H1 (cell line): ENCODE measurements around the gene NEB. TPM values are rescaled to one million over a fixed set of nuclear protein-coding genes. Genes with fewer than 3 reads are reported as not detected.

Experiments used
- CTCF ChIA-PET: fragments of 300-600 bp; sonication (Branson Sonifier 250); formaldehyde crosslinking; loops from one replicate; lab custom pipeline; 2021; ENCODE audit not compliant: partially characterized antibody; lab: Charles Lee
- POLR2A ChIA-PET: fragments of 300-600 bp; sonication (Branson Sonifier 250); formaldehyde crosslinking; loops from one replicate; lab custom pipeline; 2021; ENCODE audit warnings: inconsistent platforms; ENCODE audit not compliant: partially characterized antibody; lab: Charles Lee
- DNase-seq, 2 experiments: peaks; one replicate each; pipeline versions ENCODE4 v3.0.0 to v3.0.0-alpha.2; 2010 to 2022; ENCODE audit warnings: low spot score in 2 of 2, low read depth in 1 of 2, mixed read lengths in 1 of 2
- FAIRE-seq: peaks from 2 replicates; lab custom pipeline; 2011; peaks lifted over from hg19 to GRCh38; lab: Jason Lieb, UNC
- H2AFZ ChIP-seq: 2 replicates; pipeline ENCODE4 v1.8.1; 2012; ENCODE audit warnings: low read length, inconsistent platforms
- H2AK5ac ChIP-seq: 2 replicates; pipeline ENCODE4 v1.6.1; 2013; ENCODE audit warnings: low read depth, low read length
- H2BK120ac ChIP-seq: replicated peaks from 2 replicates; pipeline ENCODE3; 2013; ENCODE audit warnings: low read depth, low read length, inconsistent platforms
- H2BK12ac ChIP-seq: 2 replicates; pipeline ENCODE4 v1.6.1; 2013; ENCODE audit warnings: low read depth, low read length
- H2BK15ac ChIP-seq: 2 replicates; pipeline ENCODE4 v1.6.1; 2013; ENCODE audit warnings: low read length
- H2BK20ac ChIP-seq: 2 replicates; pipeline ENCODE4 v1.6.1; 2013; ENCODE audit warnings: low read length
- H2BK5ac ChIP-seq: 2 replicates; pipeline ENCODE4 v1.6.1; 2013; ENCODE audit warnings: low read depth, low read length
- H3K14ac ChIP-seq: 2 replicates; pipeline ENCODE4 v1.6.1; 2013; ENCODE audit warnings: inconsistent platforms; ENCODE audit not compliant: insufficient read length
- H3K18ac ChIP-seq: 2 replicates; pipeline ENCODE4 v1.6.1; 2013; ENCODE audit warnings: low read length; ENCODE audit errors: extremely low read depth
- H3K23ac ChIP-seq: 2 replicates; pipeline ENCODE4 v1.6.1; 2013; ENCODE audit warnings: inconsistent platforms; ENCODE audit not compliant: insufficient read length
- H3K23me2 ChIP-seq: 2 replicates; pipeline ENCODE4 v1.6.1; 2013; ENCODE audit warnings: low read depth, low read length
- H3K27ac ChIP-seq: 2 replicates; pipeline ENCODE4 v1.6.1; 2011; ENCODE audit warnings: low read depth, low read length, inconsistent platforms
- H3K27me3 ChIP-seq, 4 experiments: replicated peaks in 1 of 4; 1 replicate in 1 of 4; 2 replicates in 3 of 4; pipeline versions ENCODE4 v1.6.1 to v1.8.1; 2011 to 2013; ENCODE audit warnings: low read length in 3 of 4, mild to moderate bottlenecking in 3 of 4, inconsistent platforms in 2 of 4, mixed read lengths in 2 of 4, moderate library complexity in 1 of 4; ENCODE audit not compliant: control insufficient read depth in 3 of 4, insufficient read depth in 3 of 4; ENCODE audit errors: extremely low read depth in 1 of 4
- H3K36me3 ChIP-seq, 4 experiments: 2 replicates each; pipeline versions ENCODE4 v1.6.1 to v1.8.1; 2011 to 2013; ENCODE audit warnings: mild to moderate bottlenecking in 4 of 4, low read length in 3 of 4, moderate library complexity in 2 of 4, control low read depth in 1 of 4, inconsistent platforms in 1 of 4; ENCODE audit not compliant: insufficient read depth in 4 of 4, control insufficient read depth in 2 of 4
- H3K4ac ChIP-seq: replicated peaks from 2 replicates; pipeline ENCODE3; 2013; ENCODE audit warnings: low read length, low read depth, mixed read lengths, inconsistent platforms; ENCODE audit not compliant: insufficient read length
- H3K4me1 ChIP-seq, 4 experiments: replicated peaks in 1 of 4; 1 replicate in 1 of 4; 2 replicates in 3 of 4; pipeline versions ENCODE4 v1.6.1 to v1.8.1; 2011 to 2013; ENCODE audit warnings: low read length in 3 of 4, inconsistent platforms in 2 of 4, mixed read lengths in 1 of 4; ENCODE audit not compliant: insufficient read depth in 4 of 4, control insufficient read depth in 3 of 4
- H3K4me2 ChIP-seq, 2 experiments: 2 replicates each; pipeline versions ENCODE4 v1.6.1 to v1.8.1; 2011 to 2013; ENCODE audit warnings: low read depth in 2 of 2, low read length in 2 of 2, control low read depth in 1 of 2, inconsistent platforms in 1 of 2, mild to moderate bottlenecking in 1 of 2; ENCODE audit not compliant: insufficient read depth in 1 of 2
- H3K4me3 ChIP-seq, 4 experiments: fragments of 200-600, 300-600 bp in 1 of 4; sonication (generic), shearing (Covaris generic), sonication (Bioruptor Twin) in 1 of 4; 2 replicates each; pipeline versions ENCODE4 v1.5.1 to v1.8.1; 2011 to 2016; ENCODE audit warnings: low read length in 4 of 4, low read depth in 3 of 4, control low read depth in 2 of 4, inconsistent platforms in 2 of 4, mild to moderate bottlenecking in 2 of 4, mixed read lengths in 1 of 4, moderate library complexity in 1 of 4; ENCODE audit not compliant: insufficient read depth in 2 of 4; ENCODE audit errors: extremely low read depth in 1 of 4
- H3K56ac ChIP-seq: replicated peaks from 2 replicates; pipeline ENCODE3; 2013; ENCODE audit warnings: low read depth, mild to moderate bottlenecking, mixed read lengths, low read length, inconsistent platforms; ENCODE audit not compliant: insufficient read length
- H3K79me1 ChIP-seq: 2 replicates; pipeline ENCODE4 v1.6.1; 2013; ENCODE audit warnings: low read depth, low read length, control low read depth
- H3K79me2 ChIP-seq, 2 experiments: 2 replicates each; pipeline versions ENCODE4 v1.6.1 to v1.8.1; 2012 to 2013; ENCODE audit warnings: low read length in 2 of 2, mild to moderate bottlenecking in 2 of 2, inconsistent platforms in 1 of 2; ENCODE audit not compliant: insufficient read depth in 2 of 2, control insufficient read depth in 1 of 2
- H3K9ac ChIP-seq, 4 experiments: replicated peaks in 1 of 4; 1 replicate in 1 of 4; 2 replicates in 3 of 4; pipeline versions ENCODE4 v1.6.1 to v1.8.1; 2011 to 2013; ENCODE audit warnings: low read depth in 3 of 4, low read length in 3 of 4, control low read depth in 2 of 4, mild to moderate bottlenecking in 2 of 4, moderate library complexity in 2 of 4, inconsistent platforms in 1 of 4; ENCODE audit errors: extremely low read depth in 1 of 4
- H3K9me3 ChIP-seq, 2 experiments: 2 replicates each; pipeline versions ENCODE4 v1.6.1 to v1.8.1; 2012 to 2013; ENCODE audit warnings: mild to moderate bottlenecking in 2 of 2, moderate library complexity in 2 of 2, control low read depth in 1 of 2, inconsistent platforms in 1 of 2, low read depth in 1 of 2, low read length in 1 of 2, mixed read lengths in 1 of 2; ENCODE audit not compliant: insufficient read depth in 2 of 2
- H4K20me1 ChIP-seq, 2 experiments: replicated peaks in 1 of 2; 2 replicates each; pipeline versions ENCODE3 to v1.8.1; 2011 to 2013; ENCODE audit warnings: inconsistent platforms in 2 of 2, low read length in 2 of 2, mild to moderate bottlenecking in 1 of 2; ENCODE audit not compliant: insufficient read depth in 2 of 2, control insufficient read depth in 1 of 2
- H4K5ac ChIP-seq: 2 replicates; pipeline ENCODE4 v1.6.1; 2013; ENCODE audit warnings: low read length, low read depth, mixed read lengths, inconsistent platforms; ENCODE audit not compliant: insufficient read length
- H4K8ac ChIP-seq: 2 replicates; pipeline ENCODE4 v1.8.0; 2013; ENCODE audit warnings: mild to moderate bottlenecking, moderate library complexity, low read length, inconsistent platforms; ENCODE audit not compliant: insufficient read depth; ENCODE audit errors: extremely low read depth
- H4K91ac ChIP-seq: replicated peaks from 2 replicates; pipeline ENCODE3; 2013; ENCODE audit warnings: low read length, mixed read lengths, inconsistent platforms; ENCODE audit not compliant: insufficient read length
- WGBS, 2 experiments: shearing (Covaris generic) in 1 of 2; methylation state at CpG; one replicate each; pipeline versions ENCODE4 v1.1.6 to v1.1.7; 2013 to 2015; ENCODE audit warnings: low lambda C conversion rate in 2 of 2, mixed read lengths in 2 of 2, inconsistent platforms in 1 of 2, low coverage in 1 of 2, missing lambda C conversion rate in 1 of 2; ENCODE audit not compliant: insufficient replicate concordance in 2 of 2, insufficient coverage in 1 of 2, insufficient read length in 1 of 2; ENCODE audit errors: extremely low coverage in 1 of 2, missing lambda C conversion rate in 1 of 2; 5-methylcytosine and 5-hydroxymethylcytosine counted together
- polyA plus RNA-seq, 7 experiments: library from polyadenylated mRNA; depleted of rRNA in 3 of 7; stranded (reverse) in 5 of 7; unstranded in 2 of 7; fragments of >200 nt in 5 of 7; fragments of 200-250 nt in 2 of 7; gene quantifications; 1 replicate in 5 of 7; 2 replicates in 1 of 7; 4 replicates in 1 of 7; pipeline versions ENCODE4 v1.2.1 to v1.2.3, GENCODE V29; 2011 to 2013; ENCODE audit warnings: missing spikeins in 2 of 7, mixed read lengths in 2 of 7
- total RNA-seq: library from RNA; stranded (reverse); fragmentation: NEBNext Ultra II Directional; extraction: Animal tissue kit (Norgen Biotek cat#: 25700); gene quantifications from 2 replicates; pipeline ENCODE4 v1.2.1, GENCODE V29; 2021
- TF ChIP-seq, protein P1 (sequence below): IDR thresholded peaks from 2 replicates; pipeline ENCODE4 v1.6.1; 2012; ENCODE audit warnings: inconsistent platforms

The NEB gene
- total and polyA plus RNA-seq, 2 of the 8 experiments (the other 6 are each of a cell fraction or from before 2014, with no cell fraction given), result 1.4 to 2.5 TPM

DNA sequence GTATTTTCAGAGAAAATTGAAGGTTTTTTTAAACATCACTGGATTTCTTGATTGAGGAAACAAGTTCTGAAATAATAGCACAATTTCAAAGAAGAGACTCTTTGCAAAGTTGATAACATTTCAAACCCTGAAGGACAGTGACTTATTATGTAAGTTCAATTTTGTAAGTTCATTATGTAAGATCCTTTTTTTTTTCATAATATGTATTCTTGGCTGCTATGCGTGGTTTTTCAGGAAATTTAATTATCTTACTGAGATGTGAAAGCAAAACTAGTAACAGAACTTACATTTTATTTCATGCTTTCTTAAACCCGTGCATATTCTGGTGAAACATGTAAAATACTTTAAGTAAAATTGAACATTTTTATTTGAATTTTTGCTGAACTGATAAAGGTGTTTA lies 259.2 kb downstream of the NEB start:
- Histone ChIP-seq H3K18ac (no peak overlapping the region), H2AK5ac (no peak overlapping the region), H3K4ac (no peak overlapping the region), H3K56ac (no peak overlapping the region), H4K5ac (no peak overlapping the region), H2BK12ac (no peak overlapping the region), H3K23me2 (no peaks in the 10 kb centered on the region), H2AFZ (no peak overlapping the region), H3K4me1 (no peaks in the 10 kb centered on the region), H3K79me1 (no peaks in the 10 kb centered on the region), H2BK20ac (no peak overlapping the region), H3K27ac (no peak overlapping the region), H3K4me3 (no peak overlapping the region), H3K14ac (no peak overlapping the region), H3K27me3 (no peaks in the 10 kb centered on the region), H4K91ac (no peak overlapping the region), H2BK120ac (no peak overlapping the region), H2BK15ac (no peak overlapping the region), H4K20me1 (no peaks in the 10 kb centered on the region), H3K79me2 (peaks cover 0 to 26% of the 10 kb centered on the region in 2 experiments; a peak in 2 of 4 replicates), H3K36me3 (peaks cover 9 to 68% (median 31%) of the 10 kb centered on the region in 4 experiments; a peak in 7 of 8 replicates), H3K9me3 (no peaks in the 10 kb centered on the region), H2BK5ac (no peak overlapping the region), H4K8ac (no peak overlapping the region), H3K4me2 (no peak overlapping the region), H3K9ac (no peak overlapping the region), H3K23ac (no peak overlapping the region)
- FAIRE-seq (no peak), DNase-seq (no peak)
- TF ChIP-seq, protein P1, sequence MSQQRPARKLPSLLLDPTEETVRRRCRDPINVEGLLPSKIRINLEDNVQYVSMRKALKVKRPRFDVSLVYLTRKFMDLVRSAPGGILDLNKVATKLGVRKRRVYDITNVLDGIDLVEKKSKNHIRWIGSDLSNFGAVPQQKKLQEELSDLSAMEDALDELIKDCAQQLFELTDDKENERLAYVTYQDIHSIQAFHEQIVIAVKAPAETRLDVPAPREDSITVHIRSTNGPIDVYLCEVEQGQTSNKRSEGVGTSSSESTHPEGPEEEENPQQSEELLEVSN, result no peak
- ChIA-PET POLR2A (interaction anchor here (0.7 kb wide), 1 partner anchor 1228 kb away, joined by 3 read pairs; no protein-coding TSS in a partner anchor), CTCF (no interaction called here)
- 94% methylated on average over 2 of the region's 2 CpGs; no CpG with 5 or more reads in 1 of the 2 experiments for whole genome bisulfite sequencing, 2 experiments
